ENCODE data around the gene FAM229A. TPM values are rescaled to one million over a fixed set of nuclear protein-coding genes. Genes with fewer than 3 reads are reported as not detected.
A peak's percentile ranks its signal among the peaks of the same experiment; 100 is the strongest.

Gene FAM229A
- total and polyA plus RNA-seq, 9 of the 15 experiments (the other 6 are each of a cell fraction or from before 2014, with no cell fraction given), result 0.04 to 21.6 (median 7.4) TPM

GRCh38 chr1:32399843-32400242 lies 37.6 kb upstream of the FAM229A start (continued):
- no peak for TF ChIP-seq ZNF277 (CRISPR knock-in tag; IDR thresholded peaks at IDR 0.05; ENCODE audit: borderline replicate concordance)
- TF ChIP-seq ZNF76 (CRISPR knock-in tag; IDR thresholded peaks at IDR 0.05; ENCODE audit: borderline replicate concordance), result no peak
- no peak for TF ChIP-seq KDM2B (CRISPR knock-in tag; IDR thresholded peaks at IDR 0.05)
- TF ChIP-seq ZBTB7A (IDR thresholded peaks at IDR 0.05; ENCODE audit: borderline replicate concordance, control insufficient read depth, low read depth, low read length), result peak; percentile 71; the same call in 1 of the 2 replicates
- no peak for TF ChIP-seq JUNB (CRISPR knock-in tag; conservative IDR thresholded peaks at IDR 0.05)
- TF ChIP-seq ZNF77 (CRISPR knock-in tag; IDR thresholded peaks at IDR 0.05), result no peak
- TF ChIP-seq THRAP3 (IDR thresholded peaks at IDR 0.05; ENCODE audit: borderline replicate concordance), result no peak
- no peak for TF ChIP-seq FOS (IDR thresholded peaks at IDR 0.05; ENCODE audit: extremely low read depth, insufficient read length)
- no peak for TF ChIP-seq SLC30A9 (CRISPR knock-in tag; IDR thresholded peaks at IDR 0.05)
- TF ChIP-seq NCOR1 (IDR thresholded peaks at IDR 0.05), result peak; percentile 82
- no peak for TF ChIP-seq ZNF175 (CRISPR knock-in tag; IDR thresholded peaks at IDR 0.05; ENCODE audit: low read depth)
- TF ChIP-seq MYNN (IDR thresholded peaks at IDR 0.05), result no peak
- TF ChIP-seq MYNN (CRISPR knock-in tag; IDR thresholded peaks at IDR 0.05), result no peak
- 0 out of 4 replicates have a peak, but pooled peaks of 1 of the 2 experiments have one; percentile 50 for TF ChIP-seq ARNT (IDR thresholded peaks at IDR 0.05)
- no peak for TF ChIP-seq NR2C1 (IDR thresholded peaks at IDR 0.05)
- no peak for TF ChIP-seq NR2C1 (tag; IDR thresholded peaks at IDR 0.05)
- no peak for TF ChIP-seq MBD2 (IDR thresholded peaks at IDR 0.05; ENCODE audit: borderline replicate concordance, low read depth)
- peak in 1 of 2 experiments; percentile 53; a peak in 1 of 4 replicates for TF ChIP-seq RCOR1 (IDR thresholded peaks at IDR 0.05; ENCODE audit: borderline replicate concordance in 1 of 2, low read depth in 2 of 2, low read length in 2 of 2)
- TF ChIP-seq YBX1 (IDR thresholded peaks at IDR 0.05), result no peak
- TF ChIP-seq PCBP1 (IDR thresholded peaks at IDR 0.05; ENCODE audit: low read depth, low read length, poor library complexity, severe bottlenecking), result no peak
- no peak for TF ChIP-seq ZNF586 (CRISPR knock-in tag; conservative IDR thresholded peaks at IDR 0.05)
- peak; percentile 35; the same call in 1 of the 2 replicates for TF ChIP-seq NCOA1 (IDR thresholded peaks at IDR 0.05; ENCODE audit: low read depth)
- TF ChIP-seq ZNF124 (CRISPR knock-in tag; IDR thresholded peaks at IDR 0.05), result no peak
- no peak for TF ChIP-seq ZBTB12 (CRISPR knock-in tag; IDR thresholded peaks at IDR 0.05)
- TF ChIP-seq POLR2B (IDR thresholded peaks at IDR 0.05; ENCODE audit: low read depth, partially characterized antibody), result no peak
- TF ChIP-seq ZFPM2 (CRISPR knock-in tag; IDR thresholded peaks at IDR 0.05), result no peak
- no peak for TF ChIP-seq HMBOX1 (IDR thresholded peaks at IDR 0.05)
- TF ChIP-seq PHF21A (IDR thresholded peaks at IDR 0.05; ENCODE audit: borderline replicate concordance, low read depth), result no peak
- TF ChIP-seq TRIM24 (IDR thresholded peaks at IDR 0.05), result peak; percentile 58 to 76; a peak in 2 of 4 replicates
- TF ChIP-seq HIVEP1 (CRISPR knock-in tag; IDR thresholded peaks at IDR 0.05), result no peak
- no peak for TF ChIP-seq NR1H2 (CRISPR knock-in tag; IDR thresholded peaks at IDR 0.05)
- TF ChIP-seq SMARCA4 (IDR thresholded peaks at IDR 0.05), result peak; percentile 56; the same call in 1 of the 2 replicates

Measured in K562 (cell line).